DMS79 (cell line): ENCODE data around the gene INTS7.
A peak's percentile ranks its signal among the peaks of the same experiment; 100 is the strongest.
"Not testable (repeated sequence)": the region's sequence is repeated elsewhere in the genome, so short reads cannot be mapped to it uniquely, and the experiment has no call there.

Source experiments
- DNase-seq: peaks from one replicate; lab custom pipeline; 2025; lab: John Stamatoyannopoulos, UW

INTS7 gene

GRCh38 chr1:212037900-212038299, 2.5 kb upstream of the INTS7 start:
- no peak for DNase-seq

DNA sequence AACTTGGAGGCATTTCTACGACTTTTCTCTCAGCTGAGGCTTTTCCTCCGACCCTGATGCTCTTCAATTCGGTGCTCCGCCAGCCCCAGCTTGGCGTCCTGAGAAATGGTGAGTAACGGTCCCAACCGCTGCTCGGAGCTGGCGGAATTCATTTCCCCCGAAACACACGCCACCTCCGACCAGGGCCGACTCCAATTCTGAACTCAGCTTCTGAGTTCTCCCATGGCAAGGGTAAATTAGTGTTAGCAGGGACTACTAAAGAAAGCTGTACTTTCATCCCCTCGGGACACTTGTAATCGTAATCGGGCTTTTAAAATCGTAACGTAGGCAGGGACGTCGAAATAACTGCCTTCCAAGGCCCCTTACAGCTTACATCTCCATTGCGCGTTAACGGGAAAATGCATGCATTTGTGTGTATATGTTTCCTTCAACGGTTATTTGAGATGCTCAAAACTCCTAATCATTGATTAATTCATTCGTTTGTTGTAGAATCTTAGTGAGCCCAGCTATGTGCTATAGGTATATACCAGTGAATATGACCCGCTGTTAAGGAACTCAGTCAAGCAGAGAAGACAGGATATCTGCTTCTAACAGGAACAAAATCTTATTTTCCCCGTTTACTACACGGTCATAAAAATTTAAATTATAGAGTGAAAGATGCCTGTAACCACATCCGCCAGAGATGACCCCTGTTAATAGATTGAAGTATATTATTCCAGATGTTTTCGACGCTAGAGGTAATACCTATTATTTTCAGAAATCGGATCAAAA, 663 bp upstream of the INTS7 start:
- DNase-seq = peak; percentile 47

DNA sequence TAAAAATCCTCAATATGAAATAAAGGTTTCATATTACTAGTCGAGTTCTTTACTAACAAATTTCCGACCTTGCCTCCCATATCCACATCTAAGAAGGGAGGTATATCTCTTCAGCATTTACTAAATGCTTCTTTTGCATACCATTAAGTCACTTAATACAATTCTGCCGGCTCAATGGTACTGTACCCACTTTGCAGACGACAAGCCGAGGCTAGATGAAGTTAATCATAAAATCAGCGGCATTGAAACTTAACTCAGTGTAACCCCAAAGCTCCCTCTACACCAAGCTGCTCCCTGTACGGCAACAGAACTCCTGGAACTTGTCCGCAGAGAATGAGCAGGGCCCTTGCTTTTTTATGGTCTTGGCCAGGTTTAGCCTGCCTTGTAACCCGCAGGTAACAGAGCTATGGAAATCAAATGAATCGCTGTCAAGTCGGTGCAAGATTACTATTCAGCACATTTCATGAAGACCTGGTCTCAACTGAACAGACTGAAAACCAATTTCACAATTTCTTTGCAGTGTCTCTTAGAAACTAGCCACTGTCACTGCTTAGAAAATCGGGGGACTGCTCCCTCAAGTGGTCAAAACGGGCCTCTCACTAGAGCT, 738 bp downstream of the INTS7 start:
- DNase-seq = no peak

DNA sequence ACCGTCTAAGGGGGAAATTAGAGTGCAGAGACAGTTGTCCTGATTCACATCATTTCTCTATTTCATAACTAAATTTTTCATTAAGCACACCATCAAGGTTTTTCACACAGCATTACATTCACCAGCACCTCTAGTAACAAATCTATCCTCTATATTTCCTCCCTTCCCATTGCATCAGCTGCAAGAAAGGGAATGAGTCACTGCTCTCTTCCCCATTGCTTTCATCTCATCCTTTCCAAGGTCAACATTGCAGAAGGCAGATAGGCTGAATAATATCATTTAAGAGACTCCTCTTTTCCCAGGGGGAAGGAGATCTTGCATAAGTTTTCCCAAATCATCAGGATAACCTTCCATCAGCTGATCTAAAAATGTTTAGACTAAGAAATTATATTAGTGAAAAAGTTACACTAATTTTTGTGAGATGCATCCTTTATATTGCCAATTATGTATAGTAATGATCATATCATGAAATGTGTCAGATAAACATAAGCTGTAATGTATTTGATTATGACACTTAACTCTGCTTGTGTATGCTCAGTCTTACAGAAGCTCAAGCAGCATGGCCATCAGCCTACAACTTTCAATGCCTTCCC, 4.3 kb downstream of the INTS7 start:
- no peak for DNase-seq

DNA sequence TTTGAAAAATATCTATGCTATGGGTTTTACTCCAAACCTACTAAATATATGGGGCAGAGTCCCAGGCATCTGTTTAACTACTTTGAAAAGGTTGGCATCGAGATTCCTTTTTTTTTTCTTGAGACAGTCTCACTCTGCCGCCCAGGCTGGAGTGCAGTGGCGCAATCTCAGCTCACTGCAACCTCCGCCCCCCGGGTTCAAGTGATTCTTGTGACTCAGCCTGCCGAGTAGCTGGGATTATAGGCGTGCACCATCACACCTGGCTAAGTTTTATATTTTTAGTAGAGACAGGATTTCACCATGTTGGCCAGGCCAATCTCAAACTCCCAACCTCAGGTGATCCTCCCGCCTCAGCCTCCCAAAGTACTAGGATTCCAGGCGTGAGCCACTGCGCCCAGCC, 7.6 kb downstream of the INTS7 start:
- not testable (repeated sequence) for DNase-seq

DNA sequence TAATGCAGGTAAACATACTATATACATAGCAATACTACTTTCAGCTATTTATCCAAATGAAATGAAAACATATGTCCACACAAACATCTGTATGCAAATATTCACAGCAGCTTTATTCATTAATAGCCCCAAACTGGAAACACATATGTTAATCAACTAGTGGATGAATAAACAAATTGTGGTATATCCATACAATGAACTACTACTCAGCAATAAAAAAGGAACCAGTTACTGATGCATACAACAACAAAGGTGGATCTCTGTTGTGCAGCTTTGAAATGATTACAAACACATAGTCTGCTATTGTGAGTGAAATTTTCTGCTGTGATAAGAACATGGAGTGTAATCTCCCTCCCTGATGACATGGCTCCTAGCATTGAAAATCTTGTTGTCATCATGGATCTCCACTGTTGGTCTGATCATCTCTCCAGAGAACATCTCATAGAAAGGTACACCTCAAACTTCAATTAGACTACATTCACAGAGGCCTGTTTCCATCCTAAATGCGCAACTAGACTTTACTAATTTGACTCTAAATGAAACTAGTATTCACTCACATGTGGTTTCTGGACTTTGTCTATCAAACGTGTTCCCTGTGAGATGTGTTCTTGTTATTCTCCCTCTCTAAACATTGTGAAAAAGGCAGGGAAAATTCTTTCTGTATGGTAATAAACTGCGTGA, 10.7 kb downstream of the INTS7 start:
- DNase-seq = no peak

DNA sequence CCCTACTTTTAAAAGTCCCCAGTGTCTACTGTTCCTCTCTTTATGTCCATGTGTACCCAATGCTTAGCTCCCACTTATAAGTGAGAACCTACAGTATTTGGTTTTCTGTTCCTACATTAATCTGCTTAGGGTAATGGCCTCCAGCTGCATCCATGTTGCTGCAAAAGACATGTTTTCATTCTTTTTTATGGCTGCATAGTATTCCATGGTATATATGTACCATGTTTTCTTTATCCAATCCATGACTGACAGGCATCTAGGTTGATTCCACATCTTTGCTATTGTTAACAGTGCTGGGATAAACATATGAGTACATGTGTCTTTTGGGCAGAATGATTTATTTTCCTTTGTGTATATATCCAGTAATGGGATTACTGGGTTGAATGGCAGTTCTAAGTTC, 12.4 kb downstream of the INTS7 start:
- DNase-seq = not testable (repeated sequence)

DNA sequence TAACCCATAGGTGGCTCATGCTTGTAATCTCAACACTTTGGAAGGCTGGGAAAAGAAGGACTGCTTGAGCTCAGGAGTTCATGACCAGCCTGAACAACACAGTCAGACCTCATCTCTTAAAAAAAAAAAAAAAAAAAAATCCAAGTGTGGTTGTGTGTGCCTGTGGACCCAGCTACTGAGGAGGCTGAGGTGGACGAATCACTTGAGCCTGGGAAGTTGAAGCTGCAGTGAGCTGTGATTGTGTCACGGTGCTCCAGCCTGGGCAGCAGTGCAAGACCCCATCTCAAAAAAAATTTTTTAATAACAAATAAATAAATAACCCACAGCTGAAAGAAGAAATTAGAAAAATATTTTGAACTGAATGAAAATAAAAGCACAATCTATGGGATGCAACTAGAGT, 13.8 kb downstream of the INTS7 start:
- DNase-seq = no peak

- no peak for DNase-seq
Measured at GRCh38 chr1:212020975-212021374, 14.4 kb downstream of the INTS7 start.

DNA sequence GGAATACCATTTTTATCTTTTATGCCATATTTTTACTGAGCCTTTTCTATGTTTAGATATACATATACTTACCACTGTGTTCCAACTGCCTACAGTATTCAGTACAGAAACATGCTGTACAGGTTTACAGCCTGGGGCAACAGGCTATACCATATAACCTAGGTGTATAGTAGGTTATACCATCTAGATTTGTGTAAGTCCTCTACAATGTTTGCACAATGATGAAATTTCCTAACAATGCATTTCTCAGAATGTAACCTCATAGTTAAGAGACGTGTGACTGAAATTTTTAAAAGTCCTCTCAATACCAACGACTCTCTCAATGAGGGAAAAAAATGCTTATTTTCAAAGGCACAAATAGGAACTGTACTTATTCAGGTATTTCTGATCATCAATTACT, 21.7 kb downstream of the INTS7 start:
- no peak for DNase-seq

GRCh38 chr1:212012034-212012740, 23.2 kb downstream of the INTS7 start:
- no peak for DNase-seq

DNA sequence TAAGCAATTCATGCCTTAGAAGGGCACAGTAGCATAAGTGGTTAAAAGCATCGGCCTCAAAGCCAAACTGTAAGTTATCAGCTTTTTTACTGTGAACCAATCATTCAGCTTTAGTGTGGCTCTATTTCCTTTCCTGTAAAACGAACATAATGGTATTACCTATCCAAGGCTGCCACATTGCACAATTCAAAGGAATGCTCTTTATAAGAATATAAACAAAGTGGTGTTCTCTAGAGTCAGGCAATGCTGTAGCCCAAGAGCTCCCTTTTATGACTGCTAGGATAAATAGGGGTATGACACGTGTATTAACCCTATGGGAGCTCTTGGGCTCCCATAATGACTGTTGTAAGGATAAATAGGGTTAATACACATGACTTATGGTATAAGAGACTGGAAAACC, 25.4 kb downstream of the INTS7 start:
- DNase-seq = no peak

GRCh38 chr1:212009561-212009960, 25.8 kb downstream of the INTS7 start:
- DNase-seq = no peak

DNA sequence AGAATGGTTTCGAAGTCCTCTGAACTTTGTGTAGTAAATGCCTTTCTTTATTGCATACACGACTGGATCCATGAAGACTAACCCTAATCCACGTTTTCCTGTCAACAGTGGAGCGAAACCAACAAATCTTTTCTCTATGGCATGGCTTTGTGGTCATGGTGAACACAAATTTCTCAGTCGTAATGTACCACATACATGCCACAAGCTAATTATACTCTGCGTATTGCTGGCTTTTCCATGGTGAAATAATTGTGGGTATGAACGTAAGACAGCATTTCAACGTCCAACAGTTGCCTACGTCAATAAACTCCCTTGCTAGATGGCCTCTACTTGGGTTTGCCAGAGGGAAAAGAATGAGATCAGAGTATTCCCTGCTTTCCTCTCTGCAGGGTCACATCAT, 27.5 kb downstream of the INTS7 start:
- DNase-seq = no peak

DNA sequence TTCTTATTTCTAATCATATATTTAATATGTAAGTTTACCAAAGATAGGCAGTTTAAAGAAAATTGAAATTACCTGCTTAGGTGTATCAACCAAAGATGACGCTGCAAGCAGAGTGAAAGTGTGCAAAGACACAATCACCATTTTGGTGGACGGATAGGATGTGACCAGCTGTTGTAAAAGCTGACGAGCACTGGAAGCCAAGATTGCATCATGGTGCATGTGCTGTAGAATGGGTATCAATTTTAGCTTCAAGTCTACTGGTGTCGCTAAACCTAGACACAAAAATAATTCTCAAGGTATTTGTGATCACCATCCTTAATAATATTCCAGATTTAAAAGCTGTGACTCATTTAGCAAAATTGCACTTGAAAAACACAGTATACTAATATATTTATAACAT, 28.2 kb downstream of the INTS7 start:
- DNase-seq = no peak

DNA sequence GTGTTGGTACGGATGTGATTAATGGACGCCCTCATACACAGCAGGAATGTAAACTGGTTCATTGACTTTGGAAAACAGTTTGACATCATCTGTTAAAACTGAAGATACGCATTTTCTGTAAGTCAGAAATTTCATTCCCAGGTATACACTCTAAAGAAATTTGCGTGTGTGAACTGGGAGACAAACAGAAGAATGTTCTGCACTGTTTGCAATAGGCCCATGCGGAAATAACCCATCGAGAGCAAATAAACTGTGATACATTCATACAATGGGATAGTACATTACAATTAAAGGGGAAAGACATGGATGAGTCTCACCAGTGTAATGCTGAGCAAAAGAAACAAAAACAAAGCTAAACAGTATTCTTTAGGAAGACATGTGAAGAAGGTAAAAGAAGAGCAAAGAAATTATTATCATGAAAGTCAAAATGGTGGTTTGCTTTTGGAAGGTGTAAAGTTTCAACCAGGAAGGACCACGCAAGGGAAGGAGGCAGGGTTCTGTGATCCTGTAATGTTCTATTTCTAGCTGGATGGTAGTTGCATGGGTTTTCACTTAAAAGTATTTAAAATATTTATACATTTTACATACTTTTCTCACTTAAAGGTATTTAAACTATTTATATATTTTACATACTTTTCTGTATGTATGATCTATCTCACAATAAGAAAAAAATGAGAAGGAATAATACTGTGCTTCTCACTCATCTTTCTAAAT, 30.3 kb downstream of the INTS7 start:
- no peak for DNase-seq

DNA sequence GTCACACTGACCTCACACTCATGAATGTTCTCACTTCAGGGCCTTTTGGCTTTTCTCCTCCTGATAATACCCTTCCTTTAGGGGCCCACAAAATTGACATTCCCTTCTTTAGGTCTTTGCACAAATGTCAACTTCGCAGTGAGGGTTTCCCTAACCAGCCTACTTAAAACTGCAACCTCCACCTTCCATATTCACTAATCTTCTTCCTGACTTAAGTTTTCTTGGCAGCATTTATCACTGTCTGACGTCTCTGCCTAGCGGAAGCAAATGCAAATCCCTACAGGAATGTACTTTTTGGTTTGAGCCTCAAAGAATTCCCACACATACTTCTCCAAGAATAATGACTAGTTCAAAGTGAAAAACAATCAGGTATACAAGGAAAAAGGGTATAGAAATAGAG, 32.8 kb downstream of the INTS7 start:
- DNase-seq = no peak

DNA sequence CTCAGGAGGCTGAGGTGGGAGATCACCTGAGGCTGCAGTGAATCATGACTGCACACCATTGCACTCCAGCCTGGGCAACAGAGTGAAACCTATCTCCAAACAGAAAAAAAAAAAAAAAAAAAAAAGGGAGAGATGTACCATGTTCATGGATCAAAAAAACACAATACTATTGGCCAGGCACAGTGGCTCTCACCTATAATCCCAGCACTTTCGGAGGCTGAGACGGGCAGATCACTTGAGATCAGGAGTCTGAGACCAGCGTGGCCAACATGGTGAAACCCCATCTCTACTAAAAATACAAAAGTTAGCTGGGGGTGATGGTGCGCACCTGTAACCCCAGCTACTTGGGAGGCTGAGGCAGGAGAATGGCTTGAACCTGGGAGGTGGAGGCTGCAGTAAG, 37.9 kb downstream of the INTS7 start:
- not testable (repeated sequence) for DNase-seq

DNA sequence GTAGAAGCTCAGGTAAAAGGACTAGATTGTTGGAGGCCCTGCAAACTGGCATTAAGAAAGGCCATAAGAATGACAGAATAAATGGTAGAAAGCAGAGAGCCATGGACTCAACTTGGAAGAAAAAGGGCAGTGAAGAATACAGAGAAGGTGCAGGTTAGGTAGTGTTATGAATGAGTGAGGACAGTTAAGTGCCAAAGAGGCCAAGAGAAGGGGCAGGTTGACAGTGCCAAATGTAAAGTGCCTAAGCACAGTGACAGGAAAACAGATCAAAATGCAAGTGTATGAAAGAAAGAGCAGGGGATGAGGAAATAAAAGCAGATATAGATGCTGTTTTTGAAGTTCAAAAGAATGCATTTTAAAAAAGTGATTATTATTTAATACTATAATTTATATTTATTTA, 43.7 kb downstream of the INTS7 start:
- DNase-seq = no peak

DNA sequence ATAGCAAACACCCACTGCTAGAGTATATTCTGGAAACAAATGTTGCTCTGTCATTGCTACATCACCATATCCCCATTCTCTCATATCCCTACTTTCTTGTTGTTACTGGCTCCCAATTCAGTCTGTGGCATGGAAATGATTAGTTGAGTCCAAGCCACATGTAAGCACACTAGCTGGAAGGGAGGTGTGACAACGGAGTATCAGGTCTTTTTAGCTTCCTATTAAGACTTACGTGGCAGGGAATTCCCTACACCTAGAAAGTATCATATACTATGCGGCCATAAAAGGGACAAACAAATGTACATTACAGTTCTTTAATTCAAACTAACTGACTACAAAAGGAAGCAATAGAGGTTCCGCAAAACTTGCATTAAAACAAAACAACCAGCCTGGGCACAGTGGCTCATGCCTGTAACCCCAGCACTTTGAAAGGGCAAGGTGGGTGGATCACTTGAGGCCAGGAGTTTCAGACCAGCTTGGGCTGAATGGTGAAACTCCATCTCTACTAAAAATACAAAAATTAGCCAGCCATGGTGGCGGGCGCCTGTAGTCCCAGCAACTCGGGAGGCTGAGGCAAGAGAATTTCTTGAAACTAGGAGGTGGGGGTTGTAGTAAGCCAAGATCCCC, 48.6 kb downstream of the INTS7 start:
- no peak for DNase-seq

DNA sequence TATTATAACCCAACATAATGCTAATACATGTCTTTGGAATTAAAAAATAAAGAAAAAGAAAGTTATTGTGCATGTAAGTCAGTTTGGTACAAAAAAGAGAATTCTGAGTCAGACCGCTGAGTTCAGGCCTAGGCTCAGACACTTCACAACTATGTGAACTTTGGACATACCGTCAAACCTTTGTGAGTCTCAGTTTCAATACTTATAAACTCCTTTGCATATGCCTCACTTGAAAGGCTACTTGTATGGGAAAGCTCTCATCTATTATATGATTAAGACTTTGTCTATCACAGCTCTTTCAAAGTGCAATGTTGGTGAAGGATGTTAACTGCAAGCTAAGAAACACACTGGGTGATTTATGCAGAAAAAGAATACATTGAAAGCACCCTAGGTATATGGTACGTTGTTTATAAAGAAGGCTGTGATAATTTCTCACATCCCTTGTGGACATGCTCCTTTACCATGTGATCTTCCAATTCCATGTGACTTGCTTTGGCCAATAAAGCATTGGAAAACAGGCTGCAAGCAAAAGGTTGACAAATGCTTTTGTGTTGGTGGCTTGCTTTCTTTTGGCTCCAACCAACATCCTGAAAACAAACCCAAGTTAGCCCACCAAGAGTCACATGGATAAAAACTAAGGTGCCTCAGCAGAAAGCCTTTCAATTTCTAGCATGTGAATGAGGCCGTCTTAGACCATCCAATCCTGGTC, 49.6 kb downstream of the INTS7 start:
- no peak for DNase-seq
